Panc1 (cell line): Measurements from ENCODE around the gene ASF1A. TPM values are rescaled to one million over a fixed set of nuclear protein-coding genes. Genes with fewer than 3 reads are reported as not detected.

ENCODE experiments used
- ATAC-seq: fragments of 200-7000 bp; cut with Tn5 transposase; 2 replicates; pipeline ENCODE4 v1.9.1; 2020; ENCODE audit warnings: mild to moderate bottlenecking, moderate library complexity
- BruUV-seq: library from RNA; stranded (reverse); fragments of 400-500 nt; replicated peaks from 2 replicates; lab custom pipeline; 2021; lab: Mats Ljungman, UMichigan
- CTCF ChIA-PET: fragments of 300-600 bp; sonication (Branson Sonifier 250); formaldehyde crosslinking; loops from one replicate; lab custom pipeline; 2022; ENCODE audit warnings: antibody characterized with exemption; lab: Charles Lee
- POLR2A ChIA-PET: fragments of 300-600 bp; sonication (Branson Sonifier 250); formaldehyde crosslinking; loops from one replicate; lab custom pipeline; 2022; ENCODE audit warnings: antibody characterized with exemption; lab: Charles Lee
- DNase-seq: peaks from one replicate; pipeline ENCODE4 v3.0.0-alpha.2; 2010; ENCODE audit warnings: low read depth, low spot score
- H3K27ac ChIP-seq: 2 replicates; pipeline ENCODE4 v1.5.1; 2011; ENCODE audit warnings: mild to moderate bottlenecking, low read length, inconsistent platforms
- H3K27me3 ChIP-seq: fragments of 200-500 bp; sonication (Bioruptor generic); 2 replicates; pipeline ENCODE4 v1.6.0; 2014; ENCODE audit warnings: low read length, inconsistent platforms; ENCODE audit not compliant: control insufficient read depth, insufficient read depth
- H3K36me3 ChIP-seq: fragments of 200-500 bp; sonication (Bioruptor generic); 2 replicates; pipeline ENCODE4 v1.5.1; 2014; ENCODE audit warnings: inconsistent platforms, mild to moderate bottlenecking, low read length, moderate library complexity; ENCODE audit not compliant: control insufficient read depth, insufficient read depth
- H3K4me1 ChIP-seq: 2 replicates; pipeline ENCODE4 v1.5.1; 2011; ENCODE audit warnings: inconsistent platforms, mild to moderate bottlenecking, low read length, moderate library complexity; ENCODE audit not compliant: control insufficient read depth, insufficient read depth
- H3K4me3 ChIP-seq, 2 experiments: 2 replicates each; pipeline ENCODE4 v1.5.1; 2011 to 2012; ENCODE audit warnings: low read depth in 2 of 2, low read length in 2 of 2, mild to moderate bottlenecking in 2 of 2, inconsistent platforms in 1 of 2, moderate library complexity in 1 of 2
- H3K9me3 ChIP-seq: fragments of 200-500 bp; sonication (Bioruptor generic); 2 replicates; pipeline ENCODE4 v1.5.1; 2014; ENCODE audit warnings: low read depth, mild to moderate bottlenecking, inconsistent platforms, low read length, moderate library complexity; ENCODE audit not compliant: control insufficient read depth, insufficient read depth
- POLR2AphosphoS5 ChIP-seq: IDR thresholded peaks from 2 replicates; pipeline ENCODE4 v1.6.1; 2012; ENCODE audit warnings: mild to moderate bottlenecking, low read depth, low read length, moderate library complexity
- SIN3A ChIP-seq: IDR thresholded peaks from 2 replicates; pipeline ENCODE4 v1.6.1; 2012; ENCODE audit warnings: low read depth, mild to moderate bottlenecking, low read length, moderate library complexity, borderline replicate concordance; ENCODE audit not compliant: insufficient read depth
- TCF7L2 ChIP-seq: IDR thresholded peaks from 2 replicates; pipeline ENCODE4 v1.6.1; 2011; ENCODE audit warnings: mild to moderate bottlenecking, low read depth, low read length, inconsistent platforms
- in situ Hi-C: cut with HindIII; loops from 2 replicates; pipeline ENCODE4 v1.10.0; 2016; ENCODE audit warnings: low sequenced_read_pairs, low pct_unique_long_range_greater_than_20kb
- intact Hi-C: fragments of 100-400 bp; cut with micrococcal nuclease; formaldehyde crosslinking; loops from one replicate; pipeline ENCODE4 v1.10.0; 2022; ENCODE audit not compliant: unreplicated experiment
- total RNA-seq: library from RNA; stranded (reverse); gene quantifications from one replicate; pipeline ENCODE4 v1.2.1, GENCODE V29; 2021; ENCODE audit not compliant: unreplicated experiment
- TF ChIP-seq, protein P1 (sequence below): fragments of 450-650 bp; IDR thresholded peaks from 2 replicates; pipeline ENCODE4 v1.5.1; 2017; ENCODE audit warnings: mild to moderate bottlenecking
- TF ChIP-seq, protein P2 (sequence below), 2 experiments: IDR thresholded peaks; 2 replicates each; pipeline ENCODE4 v1.6.1; 2011 to 2012; ENCODE audit warnings: low read depth in 2 of 2, control low read depth in 1 of 2, low read length in 1 of 2, mild to moderate bottlenecking in 1 of 2, moderate library complexity in 1 of 2; ENCODE audit not compliant: insufficient read depth in 1 of 2

ASF1A gene
- total RNA-seq, 1 experiment from 2014 or later, result 28.5 TPM

DNA sequence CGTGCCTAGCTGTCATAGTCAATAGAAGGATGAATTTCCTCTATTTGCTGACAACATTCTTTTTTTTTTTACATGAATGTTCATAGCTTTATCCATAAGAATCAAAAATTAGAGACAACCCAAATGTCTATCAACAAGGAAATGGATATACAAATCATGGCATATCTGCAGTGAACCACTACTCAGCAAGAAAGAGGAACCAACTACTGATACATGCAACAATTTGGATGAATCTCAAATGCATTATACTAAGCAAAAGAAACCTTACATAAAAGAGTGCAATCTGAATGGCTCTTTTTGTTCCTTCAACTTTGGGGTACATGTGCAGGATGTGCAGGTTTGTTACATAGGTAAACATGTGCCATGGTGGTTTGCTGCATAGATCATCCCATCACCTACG, 58.7 kb downstream of the ASF1A start:
- TF ChIP-seq TCF7L2 (no peak), SIN3A (no peak), POLR2AphosphoS5 (no peak)
- TF ChIP-seq, protein P1, sequence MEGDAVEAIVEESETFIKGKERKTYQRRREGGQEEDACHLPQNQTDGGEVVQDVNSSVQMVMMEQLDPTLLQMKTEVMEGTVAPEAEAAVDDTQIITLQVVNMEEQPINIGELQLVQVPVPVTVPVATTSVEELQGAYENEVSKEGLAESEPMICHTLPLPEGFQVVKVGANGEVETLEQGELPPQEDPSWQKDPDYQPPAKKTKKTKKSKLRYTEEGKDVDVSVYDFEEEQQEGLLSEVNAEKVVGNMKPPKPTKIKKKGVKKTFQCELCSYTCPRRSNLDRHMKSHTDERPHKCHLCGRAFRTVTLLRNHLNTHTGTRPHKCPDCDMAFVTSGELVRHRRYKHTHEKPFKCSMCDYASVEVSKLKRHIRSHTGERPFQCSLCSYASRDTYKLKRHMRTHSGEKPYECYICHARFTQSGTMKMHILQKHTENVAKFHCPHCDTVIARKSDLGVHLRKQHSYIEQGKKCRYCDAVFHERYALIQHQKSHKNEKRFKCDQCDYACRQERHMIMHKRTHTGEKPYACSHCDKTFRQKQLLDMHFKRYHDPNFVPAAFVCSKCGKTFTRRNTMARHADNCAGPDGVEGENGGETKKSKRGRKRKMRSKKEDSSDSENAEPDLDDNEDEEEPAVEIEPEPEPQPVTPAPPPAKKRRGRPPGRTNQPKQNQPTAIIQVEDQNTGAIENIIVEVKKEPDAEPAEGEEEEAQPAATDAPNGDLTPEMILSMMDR, result no peak
- TF ChIP-seq, protein P2, sequence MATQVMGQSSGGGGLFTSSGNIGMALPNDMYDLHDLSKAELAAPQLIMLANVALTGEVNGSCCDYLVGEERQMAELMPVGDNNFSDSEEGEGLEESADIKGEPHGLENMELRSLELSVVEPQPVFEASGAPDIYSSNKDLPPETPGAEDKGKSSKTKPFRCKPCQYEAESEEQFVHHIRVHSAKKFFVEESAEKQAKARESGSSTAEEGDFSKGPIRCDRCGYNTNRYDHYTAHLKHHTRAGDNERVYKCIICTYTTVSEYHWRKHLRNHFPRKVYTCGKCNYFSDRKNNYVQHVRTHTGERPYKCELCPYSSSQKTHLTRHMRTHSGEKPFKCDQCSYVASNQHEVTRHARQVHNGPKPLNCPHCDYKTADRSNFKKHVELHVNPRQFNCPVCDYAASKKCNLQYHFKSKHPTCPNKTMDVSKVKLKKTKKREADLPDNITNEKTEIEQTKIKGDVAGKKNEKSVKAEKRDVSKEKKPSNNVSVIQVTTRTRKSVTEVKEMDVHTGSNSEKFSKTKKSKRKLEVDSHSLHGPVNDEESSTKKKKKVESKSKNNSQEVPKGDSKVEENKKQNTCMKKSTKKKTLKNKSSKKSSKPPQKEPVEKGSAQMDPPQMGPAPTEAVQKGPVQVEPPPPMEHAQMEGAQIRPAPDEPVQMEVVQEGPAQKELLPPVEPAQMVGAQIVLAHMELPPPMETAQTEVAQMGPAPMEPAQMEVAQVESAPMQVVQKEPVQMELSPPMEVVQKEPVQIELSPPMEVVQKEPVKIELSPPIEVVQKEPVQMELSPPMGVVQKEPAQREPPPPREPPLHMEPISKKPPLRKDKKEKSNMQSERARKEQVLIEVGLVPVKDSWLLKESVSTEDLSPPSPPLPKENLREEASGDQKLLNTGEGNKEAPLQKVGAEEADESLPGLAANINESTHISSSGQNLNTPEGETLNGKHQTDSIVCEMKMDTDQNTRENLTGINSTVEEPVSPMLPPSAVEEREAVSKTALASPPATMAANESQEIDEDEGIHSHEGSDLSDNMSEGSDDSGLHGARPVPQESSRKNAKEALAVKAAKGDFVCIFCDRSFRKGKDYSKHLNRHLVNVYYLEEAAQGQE (IDR thresholded peaks at IDR 0.05; ENCODE audit: insufficient read depth in 1 of 2, low read depth in 2 of 2, low read length in 1 of 2), result no peak
- ChIA-PET CTCF (no interaction called here), POLR2A (no interaction called here)
- no peaks in the 10 kb centered on the region for H3K27me3 ChIP-seq
- BruUV-seq, result no TSS peak
- no peak overlapping the region for H3K4me3 ChIP-seq
- no peak overlapping the region for H3K27ac ChIP-seq
- no peaks in the 10 kb centered on the region for H3K9me3 ChIP-seq
- ATAC-seq (no peak), DNase-seq (no peak)
- intact Hi-C loops, result no loop called here
- no peaks in the 10 kb centered on the region for H3K36me3 ChIP-seq
- in situ Hi-C loops, result no loop called here
- no peaks in the 10 kb centered on the region for H3K4me1 ChIP-seq

DNA sequence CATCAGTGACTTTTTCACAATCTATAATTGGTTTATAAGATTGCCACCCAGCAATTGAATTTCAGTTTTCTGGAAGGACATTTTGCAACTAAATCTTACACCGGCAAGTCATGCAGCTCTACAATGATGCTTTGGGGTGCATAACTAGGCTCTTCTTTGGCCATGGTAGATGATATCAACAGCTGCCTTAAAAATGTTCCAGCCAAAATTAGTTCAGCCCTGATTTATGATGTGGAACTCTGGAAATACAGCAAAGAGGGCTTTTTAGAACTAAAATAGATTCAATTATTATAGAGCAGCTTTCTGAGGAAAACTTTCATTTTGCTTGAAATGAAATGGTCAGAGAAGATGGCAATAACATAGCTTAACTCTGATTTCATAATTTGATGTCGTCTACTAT, 59.4 kb downstream of the ASF1A start:
- Histone ChIP-seq H3K4me1 (no peaks in the 10 kb centered on the region), H3K36me3 (no peaks in the 10 kb centered on the region), H3K27ac (no peak overlapping the region), H3K4me3 (no peak overlapping the region), H3K9me3 (no peaks in the 10 kb centered on the region), H3K27me3 (no peaks in the 10 kb centered on the region)
- POLR2A ChIA-PET, result no interaction called here
- CTCF ChIA-PET, result no interaction called here
- intact Hi-C loops (no loop called here), in situ Hi-C loops (no loop called here)
- DNase-seq (no peak), ATAC-seq (no peak)
- TF ChIP-seq, protein P2 (IDR thresholded peaks at IDR 0.05; ENCODE audit: insufficient read depth in 1 of 2, low read depth in 2 of 2, low read length in 1 of 2), result no peak
- TF ChIP-seq TCF7L2 (no peak), SIN3A (no peak), POLR2AphosphoS5 (no peak)
- TF ChIP-seq, protein P1, result no peak
- BruUV-seq, result no TSS peak

Other genes starting within 250 kb of the ASF1A start
- 6.7 TPM for gene CEP85L, start 242.6 kb upstream of the ASF1A start, total RNA-seq
- 20.4 TPM for gene MCM9, start 41.0 kb downstream of the ASF1A start, total RNA-seq
- 8.7 TPM for gene FAM184A, start 184.5 kb downstream of the ASF1A start, total RNA-seq